ENCODE measurements around the gene YAP1. TPM values are rescaled to one million over a fixed set of nuclear protein-coding genes. Genes with fewer than 3 reads are reported as not detected.

The YAP1 gene
- total and polyA plus RNA-seq, 11 donors = 15.2 to 93.0 (median 71.5) TPM

GRCh38 chr11:102202972-102203371 is 92.7 kb downstream of the YAP1 start:
- peaks cover 0 to 30% (median 17%) of the 10 kb centered on the region in 9 donors for H3K36me3 ChIP-seq
- ATAC-seq (no peak), DNase-seq (no peak)
- peaks cover 0 to 3% (median 0%) of the 10 kb centered on the region in 12 donors for H3K4me1 ChIP-seq
- no peaks in the 10 kb centered on the region for H3K27me3 ChIP-seq
- peak overlapping the region in 1 of 12 donors; percentile 18 for H3K27ac ChIP-seq
- H3K4me3 ChIP-seq = no peak overlapping the region
- no peaks in the 10 kb centered on the region for H3K9me3 ChIP-seq
- TF ChIP-seq, protein P1, sequence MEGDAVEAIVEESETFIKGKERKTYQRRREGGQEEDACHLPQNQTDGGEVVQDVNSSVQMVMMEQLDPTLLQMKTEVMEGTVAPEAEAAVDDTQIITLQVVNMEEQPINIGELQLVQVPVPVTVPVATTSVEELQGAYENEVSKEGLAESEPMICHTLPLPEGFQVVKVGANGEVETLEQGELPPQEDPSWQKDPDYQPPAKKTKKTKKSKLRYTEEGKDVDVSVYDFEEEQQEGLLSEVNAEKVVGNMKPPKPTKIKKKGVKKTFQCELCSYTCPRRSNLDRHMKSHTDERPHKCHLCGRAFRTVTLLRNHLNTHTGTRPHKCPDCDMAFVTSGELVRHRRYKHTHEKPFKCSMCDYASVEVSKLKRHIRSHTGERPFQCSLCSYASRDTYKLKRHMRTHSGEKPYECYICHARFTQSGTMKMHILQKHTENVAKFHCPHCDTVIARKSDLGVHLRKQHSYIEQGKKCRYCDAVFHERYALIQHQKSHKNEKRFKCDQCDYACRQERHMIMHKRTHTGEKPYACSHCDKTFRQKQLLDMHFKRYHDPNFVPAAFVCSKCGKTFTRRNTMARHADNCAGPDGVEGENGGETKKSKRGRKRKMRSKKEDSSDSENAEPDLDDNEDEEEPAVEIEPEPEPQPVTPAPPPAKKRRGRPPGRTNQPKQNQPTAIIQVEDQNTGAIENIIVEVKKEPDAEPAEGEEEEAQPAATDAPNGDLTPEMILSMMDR (IDR thresholded peaks at IDR 0.05) = no peak
- no peak for TF ChIP-seq POLR2A (IDR thresholded peaks at IDR 0.05)
- intact Hi-C loops (cut with DNase I) = no loop called here
- WGBS, 4 donors = 76 to 87% (median 84%) methylated on average over 3 of the region's 3 CpGs

DNA sequence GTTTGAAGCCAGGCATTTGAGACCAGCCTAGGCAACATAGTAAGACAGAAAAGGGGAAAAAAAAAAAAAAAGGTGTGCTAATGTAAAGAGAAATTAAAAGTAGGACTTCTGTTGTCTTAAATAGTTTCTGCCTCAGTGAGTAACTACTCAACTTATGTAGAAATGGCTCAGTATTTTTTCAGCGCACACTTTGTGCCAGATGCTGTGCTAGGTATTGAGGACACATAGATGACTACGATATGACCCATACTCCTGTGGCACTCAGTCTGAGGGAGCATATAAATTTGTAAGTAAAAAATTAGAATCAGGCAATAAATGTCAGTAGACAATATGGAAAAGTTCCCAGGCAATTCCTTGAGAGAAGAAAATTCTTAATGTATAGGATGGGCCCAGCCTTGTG is 93.9 kb downstream of the YAP1 start:
- intact Hi-C loops (cut with DNase I) = no loop called here
- Histone ChIP-seq H3K9me3 (no peaks in the 10 kb centered on the region), H3K36me3 (peaks cover 0 to 38% (median 17%) of the 10 kb centered on the region in 9 donors), H3K4me1 (no peaks in the 10 kb centered on the region), H3K27ac (peak overlapping the region in 1 of 12 donors; percentile 50), H3K27me3 (no peaks in the 10 kb centered on the region), H3K4me3 (no peak overlapping the region)
- TF ChIP-seq POLR2A (IDR thresholded peaks at IDR 0.05) = no peak
- TF ChIP-seq, protein P1 (IDR thresholded peaks at IDR 0.05) = no peak
- WGBS, 4 donors = 42 to 49% (median 48%) methylated on average over 2 of the region's 2 CpGs
- DNase-seq = no peak
- ATAC-seq = no peak

DNA sequence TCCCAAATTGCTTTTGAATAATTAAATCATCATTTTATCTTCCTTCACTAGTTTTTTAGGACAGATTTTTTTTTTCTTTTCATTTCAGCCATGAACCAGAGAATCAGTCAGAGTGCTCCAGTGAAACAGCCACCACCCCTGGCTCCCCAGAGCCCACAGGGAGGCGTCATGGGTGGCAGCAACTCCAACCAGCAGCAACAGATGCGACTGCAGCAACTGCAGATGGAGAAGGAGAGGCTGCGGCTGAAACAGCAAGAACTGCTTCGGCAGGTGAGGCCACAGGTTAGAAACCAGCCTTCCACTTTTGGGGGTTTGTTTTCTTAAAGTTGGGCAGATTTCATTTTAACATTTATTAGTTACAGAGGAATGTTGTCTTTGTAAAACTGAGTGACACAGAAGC is 95.6 kb downstream of the YAP1 start:
- ATAC-seq (no peak), DNase-seq (no peak)
- Histone ChIP-seq H3K4me3 (no peak overlapping the region), H3K27me3 (no peaks in the 10 kb centered on the region), H3K27ac (no peak overlapping the region), H3K4me1 (no peaks in the 10 kb centered on the region), H3K36me3 (peaks cover 0 to 50% (median 26%) of the 10 kb centered on the region in 9 donors), H3K9me3 (no peaks in the 10 kb centered on the region)
- intact Hi-C loops (cut with DNase I) = loop anchor here in 1 of 10 donors (5.0 kb wide), 1 partner anchor 99 kb away; no protein-coding TSS in a partner anchor
- TF ChIP-seq POLR2A (IDR thresholded peaks at IDR 0.05) = no peak
- TF ChIP-seq, protein P1 (IDR thresholded peaks at IDR 0.05) = no peak
- WGBS, 4 donors = 88 to 90% (median 89%) methylated on average over 4 of the region's 4 CpGs

- no peaks in the 10 kb centered on the region for H3K27me3 ChIP-seq
- DNase-seq = no peak
- peaks cover 0 to 71% (median 35%) of the 10 kb centered on the region in 9 donors for H3K36me3 ChIP-seq
- intact Hi-C loops (cut with DNase I) = loop anchor here in 1 of 10 donors (5.0 kb wide), 1 partner anchor 102 kb away; no protein-coding TSS in a partner anchor
- H3K4me1 ChIP-seq = no peaks in the 10 kb centered on the region
- 92 to 97% (median 95%) methylated on average over 2 of the region's 2 CpGs for WGBS, 4 donors
- no peak for ATAC-seq
- H3K9me3 ChIP-seq = no peaks in the 10 kb centered on the region
- TF ChIP-seq, protein P1 (IDR thresholded peaks at IDR 0.05) = no peak
- TF ChIP-seq POLR2A (IDR thresholded peaks at IDR 0.05) = no peak
- H3K4me3 ChIP-seq = no peak overlapping the region
- H3K27ac ChIP-seq = peak overlapping the region in 1 of 12 donors; percentile 3
These were observed 98.6 kb downstream of the YAP1 start for GRCh38 chr11:102208835-102209234.

All from heart left ventricle (tissue), 16 donors.